ENCODE results near the gene GSDME.

DNA sequence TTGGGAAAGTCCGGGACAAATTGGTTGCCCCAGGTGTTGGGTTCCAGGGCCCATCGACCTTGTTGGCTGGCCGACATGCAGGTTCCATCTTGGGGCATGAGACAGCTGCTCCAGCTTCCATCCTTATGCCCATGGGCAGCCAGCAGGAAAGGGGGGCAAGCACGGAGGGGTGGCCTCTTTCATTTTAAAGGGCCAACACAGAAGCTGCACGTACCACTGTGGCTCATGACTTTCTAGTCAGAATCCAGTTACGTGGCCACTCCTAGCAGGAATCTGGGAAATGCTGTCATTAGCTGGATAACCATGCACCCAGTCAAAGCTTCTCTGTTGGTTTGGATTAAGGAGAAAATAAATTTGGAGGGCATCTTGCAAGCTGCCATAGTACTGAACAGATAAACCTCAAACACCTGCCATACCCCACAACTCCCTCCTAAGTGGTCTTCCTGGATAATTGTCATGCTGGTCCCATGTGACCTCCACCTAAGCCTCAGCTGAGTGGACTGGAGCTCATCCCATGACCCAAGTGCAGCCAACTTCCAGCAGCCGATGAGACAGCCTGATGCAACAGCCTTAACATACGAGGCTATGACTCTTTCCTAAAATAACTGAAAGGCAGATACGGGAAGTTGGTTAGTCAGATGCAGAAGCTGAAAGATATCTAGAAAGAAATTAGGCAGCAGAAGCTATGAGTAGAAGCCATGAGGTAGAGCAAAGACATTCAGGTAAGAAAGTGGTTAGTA lies 21.4 kb upstream of the GSDME start:
- TF ChIP-seq, protein P1, sequence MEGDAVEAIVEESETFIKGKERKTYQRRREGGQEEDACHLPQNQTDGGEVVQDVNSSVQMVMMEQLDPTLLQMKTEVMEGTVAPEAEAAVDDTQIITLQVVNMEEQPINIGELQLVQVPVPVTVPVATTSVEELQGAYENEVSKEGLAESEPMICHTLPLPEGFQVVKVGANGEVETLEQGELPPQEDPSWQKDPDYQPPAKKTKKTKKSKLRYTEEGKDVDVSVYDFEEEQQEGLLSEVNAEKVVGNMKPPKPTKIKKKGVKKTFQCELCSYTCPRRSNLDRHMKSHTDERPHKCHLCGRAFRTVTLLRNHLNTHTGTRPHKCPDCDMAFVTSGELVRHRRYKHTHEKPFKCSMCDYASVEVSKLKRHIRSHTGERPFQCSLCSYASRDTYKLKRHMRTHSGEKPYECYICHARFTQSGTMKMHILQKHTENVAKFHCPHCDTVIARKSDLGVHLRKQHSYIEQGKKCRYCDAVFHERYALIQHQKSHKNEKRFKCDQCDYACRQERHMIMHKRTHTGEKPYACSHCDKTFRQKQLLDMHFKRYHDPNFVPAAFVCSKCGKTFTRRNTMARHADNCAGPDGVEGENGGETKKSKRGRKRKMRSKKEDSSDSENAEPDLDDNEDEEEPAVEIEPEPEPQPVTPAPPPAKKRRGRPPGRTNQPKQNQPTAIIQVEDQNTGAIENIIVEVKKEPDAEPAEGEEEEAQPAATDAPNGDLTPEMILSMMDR (IDR thresholded peaks at IDR 0.05; ENCODE audit: poor library complexity), result no peak
- TF ChIP-seq EZH2phosphoT487 (IDR thresholded peaks at IDR 0.05; ENCODE audit: low read depth, severe bottlenecking, unreplicated experiment), result no peak
- TF ChIP-seq EZH2 (IDR thresholded peaks at IDR 0.05; ENCODE audit: borderline replicate concordance), result no peak
